OCI-LY3 (cell line): ENCODE data around the gene SPG7.

Experiments
- CTCF ChIP-seq: fragments of 200-600, 300-600 bp; sonication (generic); IDR thresholded peaks from 2 replicates; pipeline ENCODE4 v1.5.1; 2014; ENCODE audit warnings: antibody characterized with exemption, low read length, low read depth
- EZH2phosphoT487 ChIP-seq: fragments of 200-600 bp; shearing (Covaris generic); IDR thresholded peaks from 2 replicates; pipeline ENCODE4 v1.6.1; 2018; ENCODE audit warnings: antibody characterized with exemption, mixed run types, low read depth

GRCh38 chr16:89548344-89549006 is 40.3 kb downstream of the SPG7 start:
- TF ChIP-seq CTCF (no peak), EZH2phosphoT487 (no peak)
